ENCODE data around the gene FAM13C. TPM values are rescaled to one million over a fixed set of nuclear protein-coding genes. Genes with fewer than 3 reads are reported as not detected.

FAM13C gene
- total and polyA plus RNA-seq, 2 of the 4 experiments (the other 2 are of a cell fraction): 1.6 to 2.9 TPM

GRCh38 chr10:59258890-59259289 lies 103.5 kb downstream of the FAM13C start:
- no CpG with 5 or more reads among the region's 1 CpG for WGBS, 2 experiments (ENCODE audit: extremely low coverage in 2 of 2, insufficient read length in 1 of 2)
- H3K4ac ChIP-seq (ENCODE audit: low read depth, low read length): no peak overlapping the region
- POLR2A ChIA-PET (ENCODE audit: unreplicated experiment): no interaction called here
- H3K9ac ChIP-seq (ENCODE audit: low read depth, low read length): no peak overlapping the region
- no peaks in the 10 kb centered on the region for H4K20me1 ChIP-seq (ENCODE audit: insufficient read depth, low read length)
- no peak overlapping the region for H2BK120ac ChIP-seq (ENCODE audit: low read depth, low read length)
- no peak overlapping the region for H4K5ac ChIP-seq (ENCODE audit: low read depth, low read length)
- H3K27me3 ChIP-seq (ENCODE audit: control insufficient read depth, insufficient read depth, low read length): no peaks in the 10 kb centered on the region
- H2BK20ac ChIP-seq (ENCODE audit: low read depth, low read length): no peak overlapping the region
- H3K4me1 ChIP-seq (ENCODE audit: control insufficient read depth, insufficient read depth, low read length): no peaks in the 10 kb centered on the region
- no peak overlapping the region for H3K14ac ChIP-seq (replicated peaks; ENCODE audit: low read depth, low read length)
- H3K56ac ChIP-seq (ENCODE audit: extremely low read depth, insufficient read depth, low read length): no peak overlapping the region
- CTCF ChIA-PET: no interaction called here
- BruUV-seq (replicated peaks): no TSS peak
- dilution Hi-C loops (cut with HindIII; ENCODE audit: low sequenced_read_pairs, unreplicated experiment): no loop called here
- H3K9me1 ChIP-seq (ENCODE audit: insufficient read depth, low read length): no peaks in the 10 kb centered on the region
- in situ Hi-C loops (cut with MboI; ENCODE audit: low sequenced_read_pairs): no loop called here
- no peaks in the 10 kb centered on the region for H3K9me3 ChIP-seq (ENCODE audit: control insufficient read depth, insufficient read depth, low read length)
- no peak overlapping the region for H3K27ac ChIP-seq (ENCODE audit: insufficient read depth, low read length)
- no peak for TF ChIP-seq ELK1 (IDR thresholded peaks at IDR 0.05; ENCODE audit: borderline replicate concordance, low read depth, low read length)
- no peak for TF ChIP-seq MAZ (IDR thresholded peaks at IDR 0.05; ENCODE audit: borderline replicate concordance, low read depth, low read length)
- TF ChIP-seq POLR2A (IDR thresholded peaks at IDR 0.05; ENCODE audit: low read depth, low read length): no peak
- no peak for TF ChIP-seq BHLHE40 (IDR thresholded peaks at IDR 0.05; ENCODE audit: low read depth, low read length)
- TF ChIP-seq CHD1 (IDR thresholded peaks at IDR 0.05; ENCODE audit: low read depth, low read length): no peak
- TF ChIP-seq FOS (IDR thresholded peaks at IDR 0.05; ENCODE audit: low read depth, low read length): no peak
- no peak for TF ChIP-seq NFE2L2 (IDR thresholded peaks at IDR 0.05; ENCODE audit: low read depth, low read length)
- TF ChIP-seq USF2 (IDR thresholded peaks at IDR 0.05; ENCODE audit: low read depth, low read length): no peak
- TF ChIP-seq RCOR1 (IDR thresholded peaks at IDR 0.05; ENCODE audit: insufficient replicate concordance, low read length): no peak
- no peak for TF ChIP-seq MXI1 (IDR thresholded peaks at IDR 0.05; ENCODE audit: borderline replicate concordance, low read depth, low read length)
- no peak for TF ChIP-seq MAFK (IDR thresholded peaks at IDR 0.05; ENCODE audit: low read depth, low read length)
- TF ChIP-seq SMC3 (IDR thresholded peaks at IDR 0.05; ENCODE audit: low read depth, low read length): no peak
- H2AK5ac ChIP-seq (ENCODE audit: low read depth, low read length): no peak overlapping the region
- no peak overlapping the region for H3K4me3 ChIP-seq (ENCODE audit: insufficient read depth, low read depth, low read length)
- H2AFZ ChIP-seq (replicated peaks; ENCODE audit: low read length, poor library complexity): no peak overlapping the region
- no peak overlapping the region for H2BK15ac ChIP-seq (ENCODE audit: low read depth, low read length)
- H3K4me2 ChIP-seq (ENCODE audit: low read depth, low read length): no peak overlapping the region
- no peak overlapping the region for H2AK9ac ChIP-seq (replicated peaks; ENCODE audit: low read depth, low read length, poor library complexity)
- ATAC-seq (ENCODE audit: low read depth) (no peak), DNase-seq (no peak)
- no peaks in the 10 kb centered on the region for H3K79me1 ChIP-seq (ENCODE audit: low read depth in 1 of 2, low read length in 2 of 2)
- no peak overlapping the region for H3K23ac ChIP-seq (ENCODE audit: low read depth, low read length)
- no peaks in the 10 kb centered on the region for H3K36me3 ChIP-seq (ENCODE audit: control insufficient read depth, insufficient read depth, low read length)
- intact Hi-C loops (cut with micrococcal nuclease): no loop called here
- no peak overlapping the region for H2BK5ac ChIP-seq (ENCODE audit: low read depth, low read length, poor library complexity, severe bottlenecking)
- H3K18ac ChIP-seq (ENCODE audit: low read depth, low read length): no peak overlapping the region
- H4K91ac ChIP-seq (ENCODE audit: insufficient read depth, low read depth, low read length): no peak overlapping the region
- no peak overlapping the region for H4K8ac ChIP-seq (ENCODE audit: low read depth in 2 of 2, low read length in 2 of 2)
